Subcutaneous adipose tissue (tissue), 4 donors: ENCODE measurements around the gene GRIPAP1. TPM values are rescaled to one million over a fixed set of nuclear protein-coding genes. Genes with fewer than 3 reads are reported as not detected.

Experiments
- total RNA-seq, 4 donors: library from RNA; depleted of rRNA; stranded (reverse); fragments of >200 nt; gene quantifications; one replicate each; pipeline ENCODE4 v1.1.0, GENCODE V29; 2016
- TF ChIP-seq, protein P1 (sequence below): fragments of 450-650 bp; IDR thresholded peaks from one replicate; pipeline ENCODE4 v1.5.1; 2016; ENCODE audit warnings: low read depth, mild to moderate bottlenecking, control low read depth, antibody characterized with exemption, moderate library complexity

GRIPAP1 gene
- total RNA-seq, 4 donors from 2014 or later = 20.7 to 46.3 (median 33.4) TPM

DNA sequence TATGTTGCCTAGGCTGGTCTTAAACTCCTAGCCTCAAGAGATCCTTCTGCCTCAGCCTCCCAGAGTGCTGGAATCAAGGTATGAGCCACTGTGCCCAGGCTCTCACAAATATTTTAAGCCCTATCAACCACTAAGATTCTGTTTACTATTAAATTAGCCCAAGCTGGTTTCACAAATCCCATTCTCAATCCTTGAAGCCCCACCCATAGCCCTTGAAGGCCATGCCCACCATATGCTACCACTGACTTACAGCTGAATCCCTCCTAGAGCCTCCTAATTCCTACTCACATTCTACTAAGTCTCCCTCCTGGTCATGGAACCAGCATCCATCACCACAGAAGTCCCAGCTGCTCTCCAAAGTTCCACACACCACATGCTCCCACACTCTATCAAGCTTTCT is 9.7 kb downstream of the GRIPAP1 start:
- TF ChIP-seq, protein P1, sequence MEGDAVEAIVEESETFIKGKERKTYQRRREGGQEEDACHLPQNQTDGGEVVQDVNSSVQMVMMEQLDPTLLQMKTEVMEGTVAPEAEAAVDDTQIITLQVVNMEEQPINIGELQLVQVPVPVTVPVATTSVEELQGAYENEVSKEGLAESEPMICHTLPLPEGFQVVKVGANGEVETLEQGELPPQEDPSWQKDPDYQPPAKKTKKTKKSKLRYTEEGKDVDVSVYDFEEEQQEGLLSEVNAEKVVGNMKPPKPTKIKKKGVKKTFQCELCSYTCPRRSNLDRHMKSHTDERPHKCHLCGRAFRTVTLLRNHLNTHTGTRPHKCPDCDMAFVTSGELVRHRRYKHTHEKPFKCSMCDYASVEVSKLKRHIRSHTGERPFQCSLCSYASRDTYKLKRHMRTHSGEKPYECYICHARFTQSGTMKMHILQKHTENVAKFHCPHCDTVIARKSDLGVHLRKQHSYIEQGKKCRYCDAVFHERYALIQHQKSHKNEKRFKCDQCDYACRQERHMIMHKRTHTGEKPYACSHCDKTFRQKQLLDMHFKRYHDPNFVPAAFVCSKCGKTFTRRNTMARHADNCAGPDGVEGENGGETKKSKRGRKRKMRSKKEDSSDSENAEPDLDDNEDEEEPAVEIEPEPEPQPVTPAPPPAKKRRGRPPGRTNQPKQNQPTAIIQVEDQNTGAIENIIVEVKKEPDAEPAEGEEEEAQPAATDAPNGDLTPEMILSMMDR = no peak

DNA sequence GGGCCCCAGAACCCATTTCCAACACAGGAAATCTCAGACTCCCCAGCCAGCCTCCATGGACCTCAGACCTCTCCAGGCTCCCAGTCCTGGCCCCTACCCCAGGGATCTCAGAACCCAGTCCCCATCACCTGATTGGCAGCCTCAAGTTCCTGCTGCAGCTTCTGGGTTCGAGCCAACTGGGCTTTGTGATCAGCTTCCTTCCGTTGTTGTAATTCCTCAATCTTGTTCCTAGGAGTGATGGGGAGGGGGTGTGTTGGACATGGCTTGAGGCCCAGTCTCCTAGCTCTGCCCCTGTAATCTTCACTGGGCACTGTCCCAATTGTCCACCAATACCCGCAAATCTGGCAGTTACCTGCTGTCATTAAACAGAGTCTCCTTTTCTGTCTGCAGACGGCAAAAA is 12.6 kb downstream of the GRIPAP1 start:
- TF ChIP-seq, protein P1 = no peak

DNA sequence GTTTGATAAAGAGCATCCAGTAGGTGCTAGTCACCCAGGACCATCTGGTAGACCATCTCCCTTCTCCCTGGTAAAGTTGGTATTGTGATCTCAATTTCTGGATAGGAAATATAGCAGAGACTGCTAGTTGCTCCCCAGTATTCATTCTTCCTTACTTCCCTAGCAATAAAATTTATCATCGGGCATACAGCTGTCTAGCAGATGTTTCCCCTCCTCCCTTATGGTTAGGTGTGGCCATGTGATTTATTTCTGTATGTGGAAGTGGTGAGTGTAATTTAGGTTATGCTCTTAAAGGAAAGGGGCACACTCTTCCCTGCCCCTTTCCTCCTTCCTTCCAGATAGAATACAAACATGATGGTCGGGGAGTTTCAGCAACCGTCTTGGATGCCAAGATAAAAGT is 18.2 kb downstream of the GRIPAP1 start:
- TF ChIP-seq, protein P1 = no peak

DNA sequence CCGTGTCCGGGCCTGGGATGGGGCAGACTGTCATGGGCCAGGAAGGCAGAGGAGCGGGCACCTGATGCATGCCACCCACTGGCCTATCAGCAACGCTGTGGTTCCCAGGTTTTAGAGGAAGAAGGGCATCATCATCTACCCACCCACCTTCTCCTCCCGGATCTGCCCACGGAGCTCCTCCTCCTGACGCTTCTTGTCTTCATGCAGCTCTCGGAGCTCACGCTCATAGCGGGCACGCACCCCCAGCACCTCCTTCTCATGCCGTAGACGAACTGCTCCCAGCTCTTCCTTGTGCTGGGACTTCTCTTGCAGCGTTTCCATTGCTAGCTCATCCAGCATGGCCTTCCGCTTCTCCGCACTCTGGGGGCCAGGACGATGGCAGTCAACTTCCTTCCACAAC is 19.0 kb downstream of the GRIPAP1 start:
- TF ChIP-seq, protein P1 = no peak

DNA sequence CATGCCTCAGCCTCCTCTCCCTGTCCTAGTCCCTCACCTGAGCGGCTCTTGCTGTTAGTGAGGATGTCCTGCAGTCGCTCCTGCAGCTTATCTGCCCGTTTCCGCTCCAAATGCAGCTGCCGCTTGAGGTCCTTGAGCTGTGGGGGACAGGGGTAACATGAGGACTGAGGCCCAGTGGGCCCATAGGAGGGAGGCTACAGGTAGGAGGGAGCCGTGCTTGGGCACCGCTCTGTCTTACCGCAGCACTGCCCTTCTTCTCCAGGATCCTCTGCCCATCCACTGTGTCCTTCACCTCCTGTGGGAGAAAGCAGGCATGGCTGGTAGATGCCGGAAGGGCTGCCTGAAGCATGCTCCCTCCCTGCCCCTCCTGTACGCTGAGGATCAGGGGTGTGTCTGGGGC is 20.9 kb downstream of the GRIPAP1 start:
- TF ChIP-seq, protein P1 = no peak

DNA sequence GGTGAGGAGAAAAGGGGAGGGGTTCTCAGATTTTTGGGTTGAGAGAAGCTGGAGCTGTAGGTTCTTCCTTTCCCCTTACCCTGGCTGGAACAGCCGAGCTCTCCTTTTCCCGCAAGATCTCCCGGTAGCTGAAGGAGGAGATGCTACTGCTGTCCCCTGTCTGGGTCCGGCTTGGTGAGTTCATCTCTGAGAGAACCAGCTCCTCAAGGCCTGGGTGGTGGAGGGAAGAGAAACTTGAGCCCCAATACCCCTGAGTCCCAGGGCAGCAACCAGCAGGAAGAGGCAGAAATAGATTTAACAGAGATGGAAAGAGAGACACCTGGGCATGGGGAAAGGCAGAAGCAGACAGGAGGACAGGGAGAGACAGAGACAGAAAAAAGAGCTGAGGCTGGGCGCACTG is 23.8 kb downstream of the GRIPAP1 start:
- TF ChIP-seq, protein P1 = no peak

DNA sequence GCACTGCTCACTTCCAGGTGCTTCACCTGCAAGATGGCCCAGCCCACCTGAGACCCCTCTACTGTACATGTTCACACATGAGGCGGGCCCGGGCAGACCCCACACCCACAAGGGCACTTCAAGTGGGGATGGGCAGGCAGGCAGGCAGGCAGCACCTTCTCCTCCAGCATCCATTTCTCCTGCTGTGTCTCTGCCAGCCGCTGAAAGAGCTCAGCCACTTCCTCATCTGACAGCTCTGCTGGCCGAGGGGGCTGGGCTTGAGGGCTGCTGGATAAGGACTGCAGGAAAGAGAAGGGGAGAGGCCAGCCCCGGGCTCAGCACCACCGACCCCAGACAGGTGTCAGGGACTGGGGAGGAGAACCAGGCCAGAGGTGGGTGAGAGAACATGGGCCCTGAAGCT is 26.0 kb downstream of the GRIPAP1 start:
- TF ChIP-seq, protein P1 = no peak
